ENCODE results near the gene PPFIBP1. TPM values are rescaled to one million over a fixed set of nuclear protein-coding genes. Genes with fewer than 3 reads are reported as not detected.

PPFIBP1 gene
- total and polyA plus RNA-seq, 2 of the 4 experiments (the other 2 are of a cell fraction) = 30.4 to 72.2 TPM

GRCh38 chr12:27517961-27518665 is 5.9 kb upstream of the PPFIBP1 start:
- BruUV-seq (replicated peaks) = no TSS peak
- Histone ChIP-seq H4K91ac (ENCODE audit: insufficient read depth, low read depth, low read length) (no peak overlapping the region), H3K27me3 (ENCODE audit: control insufficient read depth, insufficient read depth, low read length) (no peaks in the 10 kb centered on the region), H4K5ac (ENCODE audit: low read depth, low read length) (no peak overlapping the region), H3K4me2 (ENCODE audit: low read depth, low read length) (no peak overlapping the region), H2BK5ac (ENCODE audit: low read depth, low read length, poor library complexity, severe bottlenecking) (no peak overlapping the region), H2AK5ac (ENCODE audit: low read depth, low read length) (no peak overlapping the region), H4K8ac (ENCODE audit: low read depth in 2 of 2, low read length in 2 of 2) (no peak overlapping the region), H3K9me1 (ENCODE audit: insufficient read depth, low read length) (peaks cover 6% of the 10 kb centered on the region), H3K56ac (ENCODE audit: extremely low read depth, insufficient read depth, low read length) (no peak overlapping the region), H3K4ac (ENCODE audit: low read depth, low read length) (no peak overlapping the region), H2BK120ac (ENCODE audit: low read depth, low read length) (no peak overlapping the region), H4K20me1 (ENCODE audit: insufficient read depth, low read length) (no peaks in the 10 kb centered on the region), H3K36me3 (ENCODE audit: control insufficient read depth, insufficient read depth, low read length) (no peaks in the 10 kb centered on the region), H2BK15ac (ENCODE audit: low read depth, low read length) (no peak overlapping the region), H3K18ac (ENCODE audit: low read depth, low read length) (no peak overlapping the region), H3K79me1 (ENCODE audit: low read depth in 1 of 2, low read length in 2 of 2) (peaks cover 0 to 9% of the 10 kb centered on the region in 2 experiments; a peak in 2 of 4 replicates), H2AFZ (replicated peaks; ENCODE audit: low read length, poor library complexity) (no peak overlapping the region), H3K14ac (replicated peaks; ENCODE audit: low read depth, low read length) (no peak overlapping the region), H3K9ac (ENCODE audit: low read depth, low read length) (no peak overlapping the region), H2BK20ac (ENCODE audit: low read depth, low read length) (no peak overlapping the region), H3K23ac (ENCODE audit: low read depth, low read length) (no peak overlapping the region), H2AK9ac (replicated peaks; ENCODE audit: low read depth, low read length, poor library complexity) (no peak overlapping the region), H3K4me1 (ENCODE audit: control insufficient read depth, insufficient read depth, low read length) (peaks cover 8% of the 10 kb centered on the region), H3K27ac (ENCODE audit: insufficient read depth, low read length) (no peak overlapping the region), H3K4me3 (ENCODE audit: insufficient read depth, low read depth, low read length) (no peak overlapping the region), H3K9me3 (ENCODE audit: control insufficient read depth, insufficient read depth, low read length) (no peaks in the 10 kb centered on the region)
- TF ChIP-seq MXI1 (IDR thresholded peaks at IDR 0.05; ENCODE audit: borderline replicate concordance, low read depth, low read length) (no peak), CEBPB (IDR thresholded peaks at IDR 0.05; ENCODE audit: low read depth, low read length) (no peak), POLR2A (IDR thresholded peaks at IDR 0.05; ENCODE audit: low read depth, low read length) (no peak), USF2 (IDR thresholded peaks at IDR 0.05; ENCODE audit: low read depth, low read length) (no peak), MAFK (IDR thresholded peaks at IDR 0.05; ENCODE audit: low read depth, low read length) (no peak), CTCF (conservative IDR thresholded peaks at IDR 0.05; ENCODE audit: low read depth, low read length) (no peak), ELK1 (IDR thresholded peaks at IDR 0.05; ENCODE audit: borderline replicate concordance, low read depth, low read length) (no peak)
- DNase-seq (no peak), ATAC-seq (ENCODE audit: low read depth) (no peak)
- ChIA-PET CTCF (no interaction called here), POLR2A (ENCODE audit: unreplicated experiment) (no interaction called here)
- 59% methylated on average over 3 of the region's 7 CpGs; no CpG with 5 or more reads in 1 of the 2 experiments for WGBS, 2 experiments (ENCODE audit: extremely low coverage in 2 of 2, insufficient read length in 1 of 2)
- in situ Hi-C loops (cut with MboI; ENCODE audit: low sequenced_read_pairs) = loop anchor here (5.0 kb wide), 1 partner anchor 76 kb away; no protein-coding TSS in a partner anchor
- intact Hi-C loops (cut with micrococcal nuclease) = no loop called here
- dilution Hi-C loops (cut with HindIII; ENCODE audit: low sequenced_read_pairs, unreplicated experiment) = no loop called here

Data from IMR-90 (cell line).